ENCODE data around the gene SIMC1.
A peak's percentile ranks its signal among the peaks of the same experiment; 100 is the strongest.

The SIMC1 gene

GRCh38 chr5:176365351-176366231 is 127.4 kb downstream of the SIMC1 start, which contains the start of gene ARL10:
Gene ARL10 (plus strand): TSS chr5:176365487. CDS start chr5:176365564, 77 bp downstream.
- no peak for DNase-seq

GRCh38 chr5:176366232-176366894 is 128.1 kb downstream of the SIMC1 start:
- no peak for DNase-seq

- no peak for DNase-seq
Observed at GRCh38 chr5:176368726-176369125, 130.5 kb downstream of the SIMC1 start.

GRCh38 chr5:176369934-176370711 is 131.9 kb downstream of the SIMC1 start:
- DNase-seq, result no peak

- DNase-seq, result no peak
Observed at GRCh38 chr5:176371621-176372539, 133.7 kb downstream of the SIMC1 start.

- DNase-seq, result no peak
Observed at GRCh38 chr5:176373100-176373818, 135.0 kb downstream of the SIMC1 start.

- DNase-seq, result no peak
Observed at GRCh38 chr5:176379881-176380280, 141.7 kb downstream of the SIMC1 start.

GRCh38 chr5:176381423-176381822 is 143.2 kb downstream of the SIMC1 start:
- DNase-seq, result no peak

GRCh38 chr5:176381979-176382378 is 143.8 kb downstream of the SIMC1 start:
- DNase-seq, result no peak

- no peak for DNase-seq
Observed at GRCh38 chr5:176382721-176383120, 144.5 kb downstream of the SIMC1 start.

- DNase-seq, result no peak
Observed at GRCh38 chr5:176383248-176383905, 145.2 kb downstream of the SIMC1 start.

GRCh38 chr5:176383961-176384360 is 145.7 kb downstream of the SIMC1 start:
- DNase-seq, result no peak

GRCh38 chr5:176384366-176384930 is 146.2 kb downstream of the SIMC1 start:
- no peak for DNase-seq

- DNase-seq, result no peak
Observed at GRCh38 chr5:176384991-176385390, 146.8 kb downstream of the SIMC1 start.

- no peak for DNase-seq
Observed at GRCh38 chr5:176386491-176386890, 148.3 kb downstream of the SIMC1 start.

GRCh38 chr5:176387384-176387925 is 149.2 kb downstream of the SIMC1 start:
- no peak for DNase-seq

- DNase-seq, result no peak
Observed at GRCh38 chr5:176388003-176388443, 149.8 kb downstream of the SIMC1 start.

GRCh38 chr5:176388444-176389134 is 150.4 kb downstream of the SIMC1 start, which contains the start of the genes HIGD2A and NOP16:
Gene HIGD2A (plus strand): TSS chr5:176388751. CDS start chr5:176388820, 69 bp downstream.
Gene NOP16 (minus strand): TSS chr5:176388598. CDS start chr5:176388539, 59 bp downstream.
- DNase-seq, result peak; percentile 65
